B cell (primary cell): ENCODE measurements around the gene MYO1E. TPM values are rescaled to one million over a fixed set of nuclear protein-coding genes. Genes with fewer than 3 reads are reported as not detected.

Experiments used
- ATAC-seq: fragments of 200-7000 bp; cut with Tn5 transposase; one replicate; pipeline ENCODE4 v1.10.0; 2021; ENCODE audit warnings: low read depth, mild to moderate bottlenecking, moderate number of reproducible peaks, moderate library complexity
- CTCF ChIA-PET: fragments of 350-600 bp; sonication (Branson Sonifier 250); formaldehyde crosslinking; loops from one replicate; lab custom pipeline; 2021; ENCODE audit warnings: antibody characterized with exemption, inconsistent platforms; lab: Charles Lee
- POLR2A ChIA-PET: fragments of 350-600 bp; sonication (Branson Sonifier 250); formaldehyde crosslinking; loops from one replicate; lab custom pipeline; 2021; ENCODE audit warnings: antibody characterized with exemption; lab: Charles Lee
- DNase-seq: peaks from one replicate; pipeline ENCODE4 v3.0.0; 2013
- H2AFZ ChIP-seq: 2 replicates; pipeline ENCODE4 v1.6.1; 2012; ENCODE audit warnings: mild to moderate bottlenecking, low read depth, low read length; ENCODE audit not compliant: insufficient read depth, poor library complexity, severe bottlenecking
- H3K27ac ChIP-seq, 2 donors: 1 replicate in 1 of 2; 2 replicates in 1 of 2; pipeline ENCODE4 v1.5.1; 2012 to 2013; ENCODE audit warnings: low read length in 2 of 2, mild to moderate bottlenecking in 2 of 2, moderate library complexity in 1 of 2
- H3K27me3 ChIP-seq, 4 experiments: fragments of 200-600 bp in 1 of 4; sonication (generic) in 1 of 4; replicated peaks in 1 of 4; 1 replicate in 2 of 4; 2 replicates in 2 of 4; pipeline versions ENCODE4 v1.6.1 to v1.7.0; 2013 to 2016; ENCODE audit warnings: low read length in 3 of 4, mild to moderate bottlenecking in 2 of 4, mixed read lengths in 1 of 4, moderate library complexity in 1 of 4; ENCODE audit not compliant: insufficient read depth in 4 of 4, control insufficient read depth in 3 of 4; ENCODE audit errors: control extremely low read depth in 1 of 4
- H3K36me3 ChIP-seq, 2 experiments: replicated peaks in 1 of 2; 1 replicate in 1 of 2; 2 replicates in 1 of 2; pipeline versions ENCODE4 v1.6.1 to v1.7.1; 2013; ENCODE audit warnings: low read length in 1 of 2; ENCODE audit not compliant: insufficient read depth in 2 of 2, control insufficient read depth in 1 of 2; ENCODE audit errors: control extremely low read depth in 1 of 2, extremely low read depth in 1 of 2
- H3K4me1 ChIP-seq, 2 donors: fragments of 200-600 bp in 1 of 2; sonication (generic) in 1 of 2; 1 replicate in 1 of 2; 2 replicates in 1 of 2; pipeline versions ENCODE4 v1.5.1 to v1.6.1; 2013 to 2017; ENCODE audit warnings: low read length in 2 of 2; ENCODE audit not compliant: control insufficient read depth in 2 of 2, insufficient read depth in 2 of 2
- H3K4me2 ChIP-seq: replicated peaks from 2 replicates; pipeline ENCODE3; 2012; ENCODE audit warnings: mild to moderate bottlenecking, low read depth, low read length; ENCODE audit not compliant: poor library complexity, severe bottlenecking
- H3K4me3 ChIP-seq, 5 experiments: fragments of 200-600 bp in 1 of 5; sonication (generic) in 1 of 5; 1 replicate in 3 of 5; 2 replicates in 2 of 5; pipeline versions ENCODE4 v1.5.1 to v1.7.0; 2011 to 2016; ENCODE audit warnings: low read length in 4 of 5, mild to moderate bottlenecking in 4 of 5, low read depth in 2 of 5, control low read depth in 1 of 5, moderate library complexity in 1 of 5; ENCODE audit not compliant: insufficient read depth in 1 of 5; ENCODE audit errors: control extremely low read depth in 1 of 5, extremely low read depth in 1 of 5
- H3K79me2 ChIP-seq: fragments of 200-600 bp; sonication (generic); one replicate; pipeline ENCODE4 v1.6.0; 2016; ENCODE audit warnings: low read length; ENCODE audit not compliant: control insufficient read depth, insufficient read depth
- H3K9ac ChIP-seq: fragments of 200-600 bp; sonication (generic); 2 replicates; pipeline ENCODE4 v1.6.1; 2017; ENCODE audit warnings: mild to moderate bottlenecking, low read length, moderate library complexity
- H3K9me3 ChIP-seq, 3 donors: one replicate each; pipeline versions ENCODE4 v1.6.1 to v1.7.1; 2013; ENCODE audit warnings: low read length in 2 of 3; ENCODE audit not compliant: control insufficient read depth in 2 of 3, insufficient read depth in 1 of 3; ENCODE audit errors: control extremely low read depth in 1 of 3
- H4K20me1 ChIP-seq: 2 replicates; pipeline ENCODE4 v1.6.0; 2012; ENCODE audit warnings: mild to moderate bottlenecking, low read length; ENCODE audit not compliant: insufficient read depth, control insufficient read depth, poor library complexity, severe bottlenecking
- H3K27ac Mint-ChIP-seq: one replicate; pipeline ENCODE4 v1.8.0; 2021; ENCODE audit warnings: mixed read lengths
- H3K27me3 Mint-ChIP-seq: one replicate; pipeline ENCODE4 v1.8.0; 2021; ENCODE audit warnings: mixed read lengths
- H3K4me1 Mint-ChIP-seq: one replicate; pipeline ENCODE4 v1.8.0; 2021; ENCODE audit warnings: mixed read lengths
- H3K4me3 Mint-ChIP-seq: one replicate; pipeline ENCODE4 v1.8.0; 2021; ENCODE audit warnings: mixed read lengths
- H3K9me3 Mint-ChIP-seq: one replicate; pipeline ENCODE4 v1.8.0; 2022; ENCODE audit warnings: mixed read lengths; ENCODE audit not compliant: insufficient read depth
- CTCF ChIP-seq: fragments of 200-600 bp; IDR thresholded peaks from one replicate; pipeline ENCODE4 v1.8.0; 2022; ENCODE audit warnings: antibody characterized with exemption, mild to moderate bottlenecking
- EZH2 ChIP-seq: IDR thresholded peaks from 2 replicates; pipeline ENCODE4 v1.6.1; 2012; ENCODE audit warnings: borderline replicate concordance, low read depth, mild to moderate bottlenecking, moderate library complexity, low read length; ENCODE audit not compliant: insufficient read depth, poor library complexity, severe bottlenecking
- WGBS: methylation state at CpG from one replicate; pipeline ENCODE4 v1.1.5; 2013; ENCODE audit warnings: missing lambda C conversion rate; ENCODE audit not compliant: insufficient coverage; 5-methylcytosine and 5-hydroxymethylcytosine counted together
- intact Hi-C: fragments of 100-400 bp; cut with micrococcal nuclease; formaldehyde crosslinking; loops from one replicate; pipeline ENCODE4 v1.10.0; 2022
- polyA plus RNA-seq: library from polyadenylated mRNA; depleted of rRNA; stranded (reverse); fragments of >200 nt; gene quantifications from 2 replicates; pipeline ENCODE4 v1.2.3, GENCODE V29; 2012
- total RNA-seq, 2 donors: library from RNA; stranded (reverse); fragments of 120-200 nt in 1 of 2; gene quantifications; 1 replicate in 1 of 2; 2 replicates in 1 of 2; pipeline versions ENCODE4 v1.2.3 to v1.2.4, GENCODE V29; 2013 to 2022

MYO1E gene
- total and polyA plus RNA-seq, 2 donors (not counting 1 experiment from before 2014, with no cell fraction given), result 11.9 to 100.0 TPM

GRCh38 chr15:59268168-59268851 lies 104.4 kb downstream of the MYO1E start:
- no peak overlapping the region for H3K27ac ChIP-seq
- CTCF ChIA-PET, result no interaction called here
- H3K9ac ChIP-seq, result no peak overlapping the region
- no peak overlapping the region for H3K27ac Mint-ChIP-seq
- intact Hi-C loops, result no loop called here
- peaks cover 29% of the 10 kb centered on the region for H3K4me1 Mint-ChIP-seq
- no peak for ATAC-seq
- H2AFZ ChIP-seq, result no peak overlapping the region
- peaks cover 13% of the 10 kb centered on the region for H3K79me2 ChIP-seq
- no peak overlapping the region for H3K4me3 ChIP-seq
- TF ChIP-seq EZH2, result no peak
- TF ChIP-seq CTCF, result no peak
- peaks cover 5 to 7% of the 10 kb centered on the region in 2 donors for H3K4me1 ChIP-seq
- WGBS, result no CpG with 5 or more reads among the region's 3 CpGs
- POLR2A ChIA-PET, result no interaction called here
- DNase-seq, result no peak
- H3K4me2 ChIP-seq, result no peak overlapping the region
- no peaks in the 10 kb centered on the region for H3K9me3 ChIP-seq
- peaks cover 0 to 6% of the 10 kb centered on the region in 2 experiments for H3K36me3 ChIP-seq
- no peaks in the 10 kb centered on the region for H3K9me3 Mint-ChIP-seq
- peaks cover 5% of the 10 kb centered on the region for H4K20me1 ChIP-seq
- H3K27me3 Mint-ChIP-seq, result no peaks in the 10 kb centered on the region
- H3K4me3 Mint-ChIP-seq, result no peak overlapping the region
- no peaks in the 10 kb centered on the region for H3K27me3 ChIP-seq

DNA sequence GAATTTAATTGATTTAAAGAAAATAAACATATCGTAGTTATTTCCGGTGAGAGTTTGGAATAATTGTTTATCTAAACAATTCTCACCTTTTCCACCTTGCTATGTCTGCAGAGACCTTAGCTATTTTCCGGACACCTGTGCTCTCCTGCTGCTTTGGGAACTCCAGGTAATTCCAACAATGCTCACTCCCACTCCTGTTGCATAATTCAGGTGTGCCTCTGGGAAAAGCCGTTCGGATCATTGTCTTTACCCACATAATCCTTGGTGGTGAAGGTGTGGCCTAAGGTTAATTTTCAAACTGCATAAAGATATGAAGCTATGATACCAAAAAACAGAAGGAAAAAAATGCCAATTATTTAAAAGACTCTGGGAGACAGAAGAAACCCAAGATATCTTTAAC lies 106.6 kb downstream of the MYO1E start:
- Mint-ChIP-seq H3K9me3 (no peaks in the 10 kb centered on the region), H3K4me1 (peaks cover 19% of the 10 kb centered on the region), H3K27ac (no peak overlapping the region), H3K4me3 (no peak overlapping the region), H3K27me3 (no peaks in the 10 kb centered on the region)
- Histone ChIP-seq H3K27me3 (no peaks in the 10 kb centered on the region), H3K79me2 (peaks cover 20% of the 10 kb centered on the region), H3K4me3 (no peak overlapping the region), H4K20me1 (peaks cover 3% of the 10 kb centered on the region), H3K9ac (no peak overlapping the region), H3K27ac (no peak overlapping the region), H3K4me1 (peaks cover 5 to 7% of the 10 kb centered on the region in 2 donors), H3K4me2 (no peak overlapping the region), H3K9me3 (no peaks in the 10 kb centered on the region), H3K36me3 (peaks cover 0 to 6% of the 10 kb centered on the region in 2 experiments), H2AFZ (no peak overlapping the region)
- ATAC-seq (no peak), DNase-seq (no peak)
- no CpG with 5 or more reads among the region's 5 CpGs for WGBS
- intact Hi-C loops, result no loop called here
- ChIA-PET CTCF (interaction anchor here (1.3 to 2.2 kb wide), 2 partner anchors 19 to 146 kb away, joined by 3 to 7 read pairs; no protein-coding TSS in a partner anchor), POLR2A (interaction anchor here (0.5 to 0.7 kb wide), 4 partner anchors 15 to 58 kb away, joined by 3 to 5 read pairs (median 4); no protein-coding TSS in a partner anchor)
- no peak for TF ChIP-seq EZH2
- TF ChIP-seq CTCF, result no peak
